Measurements from ENCODE around the gene SAMD1. TPM values are rescaled to one million over a fixed set of nuclear protein-coding genes. Genes with fewer than 3 reads are reported as not detected.

SAMD1 gene
- total and polyA plus RNA-seq, 9 of the 15 experiments (the other 6 are each of a cell fraction or from before 2014, with no cell fraction given) = 2.9 to 96.0 (median 43.5) TPM

GRCh38 chr19:14136509-14137281 is 46.1 kb upstream of the SAMD1 start, which contains the start of gene ASF1B (continued):
- TF ChIP-seq REST (IDR thresholded peaks at IDR 0.05; ENCODE audit: borderline replicate concordance) = peak; percentile 67; the same call in 1 of the 2 replicates
- TF ChIP-seq REST (CRISPR knock-in tag; IDR thresholded peaks at IDR 0.05; ENCODE audit: low read depth) = no peak
- TF ChIP-seq FOXK1 (CRISPR knock-in tag; IDR thresholded peaks at IDR 0.05; ENCODE audit: borderline replicate concordance) = no peak; the same call in 1 of the 2 replicates
- TF ChIP-seq CREB3 (tag; conservative IDR thresholded peaks at IDR 0.05; ENCODE audit: low read depth) = no peak
- no peak for TF ChIP-seq PREB (CRISPR knock-in tag; IDR thresholded peaks at IDR 0.05)
- TF ChIP-seq E2F1 (CRISPR knock-in tag; IDR thresholded peaks at IDR 0.05) = peak; percentile 97
- TF ChIP-seq MNT (conservative IDR thresholded peaks at IDR 0.05) = peak; percentile 86 to 94
- TF ChIP-seq TFAM (CRISPR knock-in tag; conservative IDR thresholded peaks at IDR 0.05) = no peak
- peak; percentile 71 for TF ChIP-seq GTF2F1 (IDR thresholded peaks at IDR 0.05; ENCODE audit: low read depth, low read length)
- no peak for TF ChIP-seq ZNF311 (CRISPR knock-in tag; IDR thresholded peaks at IDR 0.05)
